GM21423 (cell line): Measurements from ENCODE around the gene NT5DC4.
"Not testable (repeated sequence)": the region's sequence is repeated elsewhere in the genome, so short reads cannot be mapped to it uniquely, and the experiment has no call there.

ENCODE experiments used
- ATAC-seq: cut with Tn5 transposase; IDR thresholded peaks from one replicate; pipeline ENCODE4 v1.9.1; 2021; ENCODE audit warnings: mild to moderate bottlenecking, moderate library complexity; ENCODE audit not compliant: unreplicated experiment

NT5DC4 gene

GRCh38 chr2:112699984-112700667, 20.7 kb upstream of the NT5DC4 start:
- ATAC-seq, result no peak

GRCh38 chr2:112701052-112701451, 19.8 kb upstream of the NT5DC4 start:
- ATAC-seq, result no peak

- no peak for ATAC-seq
Observed at GRCh38 chr2:112703684-112704083, 17.1 kb upstream of the NT5DC4 start.

- ATAC-seq, result no peak
Observed at GRCh38 chr2:112705575-112705974, 15.2 kb upstream of the NT5DC4 start.

- ATAC-seq, result no peak
Observed at GRCh38 chr2:112706170-112706664, 14.6 kb upstream of the NT5DC4 start.

- ATAC-seq, result not testable (repeated sequence)
Observed at GRCh38 chr2:112706947-112707346, 13.9 kb upstream of the NT5DC4 start.

- no peak for ATAC-seq
Observed at GRCh38 chr2:112708968-112709367, 11.9 kb upstream of the NT5DC4 start.

- no peak for ATAC-seq
Observed at GRCh38 chr2:112709703-112710102, 11.1 kb upstream of the NT5DC4 start.

GRCh38 chr2:112710956-112711750, 9.7 kb upstream of the NT5DC4 start:
- ATAC-seq, result no peak

- no peak for ATAC-seq
Observed at GRCh38 chr2:112712465-112712864, 8.4 kb upstream of the NT5DC4 start.

GRCh38 chr2:112712903-112713584, 7.8 kb upstream of the NT5DC4 start:
- no peak for ATAC-seq

GRCh38 chr2:112713585-112713925, 7.3 kb upstream of the NT5DC4 start:
- ATAC-seq, result no peak

- ATAC-seq, result no peak
Observed at GRCh38 chr2:112713926-112714325, 6.9 kb upstream of the NT5DC4 start.

- no peak for ATAC-seq
Observed at GRCh38 chr2:112714331-112714730, 6.5 kb upstream of the NT5DC4 start.

GRCh38 chr2:112714836-112715631, 5.8 kb upstream of the NT5DC4 start:
- no peak for ATAC-seq

GRCh38 chr2:112716094-112716493, 4.7 kb upstream of the NT5DC4 start:
- ATAC-seq, result not testable (repeated sequence)

- ATAC-seq, result not testable (repeated sequence)
Observed at GRCh38 chr2:112716826-112717352, 3.9 kb upstream of the NT5DC4 start.

GRCh38 chr2:112718863-112719370, 1.9 kb upstream of the NT5DC4 start:
- ATAC-seq, result no peak

- ATAC-seq, result no peak
Observed at GRCh38 chr2:112721819-112722522, 1.2 kb downstream of the NT5DC4 start.
